Measurements from ENCODE around the gene HEATR3.

The HEATR3 gene

GRCh38 chr16:50058091-50058771 lies 7.5 kb upstream of the HEATR3 start:
- no peak for DNase-seq (ENCODE audit: low read depth)

DNA sequence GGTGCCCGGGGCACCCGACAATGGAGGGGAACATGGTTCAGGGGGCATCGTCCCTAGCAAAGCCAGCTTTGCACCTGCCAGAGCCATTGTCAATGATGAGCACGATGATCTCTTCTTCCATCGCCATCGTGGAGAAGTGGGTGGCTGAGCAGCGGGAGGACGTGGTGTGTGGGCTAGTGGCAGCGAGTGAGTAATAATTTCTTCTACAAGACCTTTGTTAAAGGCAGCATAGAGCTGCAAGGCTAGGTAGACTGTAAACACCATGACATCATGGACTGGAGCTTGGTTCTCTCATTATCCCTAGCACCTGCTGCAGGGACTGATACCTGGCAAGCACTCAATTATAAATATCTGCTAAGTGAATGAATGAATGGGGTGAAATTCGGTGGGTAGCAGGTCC lies 6.7 kb upstream of the HEATR3 start:
- no peak for DNase-seq (ENCODE audit: low read depth)

GRCh38 chr16:50059669-50060068 lies 6.1 kb upstream of the HEATR3 start:
- no peak for DNase-seq (ENCODE audit: low read depth)

DNA sequence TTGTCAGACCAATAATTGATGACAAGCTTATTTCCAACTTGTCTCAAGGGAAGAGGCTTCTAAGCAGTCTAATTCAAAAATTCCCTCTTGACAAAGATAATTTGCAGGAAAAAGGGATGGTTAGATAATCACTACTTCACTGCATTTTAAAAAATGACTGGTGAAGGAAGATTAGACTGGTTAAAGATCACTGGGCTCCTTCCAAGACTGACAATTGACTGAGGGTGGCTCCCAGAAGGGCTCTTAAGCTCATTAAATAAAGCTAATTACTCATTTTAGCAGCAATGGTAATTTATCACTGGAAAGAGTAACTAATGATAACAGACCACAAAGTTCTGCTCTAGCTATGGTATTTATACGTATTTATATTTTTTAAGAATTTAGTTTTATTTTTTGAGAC lies 4.4 kb upstream of the HEATR3 start:
- no peak for DNase-seq (ENCODE audit: low read depth)

GRCh38 chr16:50065241-50065623 lies 538 bp upstream of the HEATR3 start:
- no peak for DNase-seq (ENCODE audit: low read depth)

DNA sequence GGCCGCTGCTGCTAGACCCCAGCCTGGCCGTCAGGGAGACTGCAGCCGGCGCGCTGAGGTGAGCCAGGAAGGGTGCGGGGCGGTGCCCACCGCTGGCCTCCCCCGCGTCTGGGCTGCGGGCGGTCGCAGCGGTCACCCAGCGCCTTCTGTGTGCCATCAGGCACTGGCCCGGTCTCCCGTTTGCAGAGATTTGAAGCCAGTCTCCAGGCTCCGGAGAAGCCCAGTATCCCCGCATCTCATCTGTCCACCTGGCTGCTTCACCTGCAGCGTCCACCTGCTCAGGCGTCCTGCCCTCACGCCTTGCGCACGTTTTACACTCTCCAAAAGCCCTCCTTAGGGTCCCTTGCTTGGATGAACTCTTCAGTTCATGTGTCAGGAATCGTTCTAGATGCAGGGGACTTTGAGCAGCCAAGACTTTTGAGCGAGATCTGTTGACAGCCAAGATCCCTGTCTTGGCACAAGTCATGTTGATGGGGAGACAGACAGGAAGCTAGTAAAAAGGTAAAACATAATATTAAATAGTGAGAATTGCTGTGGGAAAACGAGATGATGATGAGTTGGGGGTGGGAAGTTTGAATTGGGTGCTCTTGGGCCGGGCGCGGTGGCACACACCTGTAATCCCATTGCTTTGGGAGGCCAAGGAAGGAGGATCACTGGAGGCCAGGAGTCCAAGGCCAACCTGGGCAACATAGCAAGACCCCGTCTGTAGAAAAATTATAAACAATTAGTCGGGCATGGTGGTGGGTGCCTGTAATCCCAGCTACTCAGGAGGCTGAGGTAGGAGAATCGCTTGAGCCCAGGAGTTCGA lies 916 bp downstream of the HEATR3 start:
- no peak for DNase-seq (ENCODE audit: low read depth)

DNA sequence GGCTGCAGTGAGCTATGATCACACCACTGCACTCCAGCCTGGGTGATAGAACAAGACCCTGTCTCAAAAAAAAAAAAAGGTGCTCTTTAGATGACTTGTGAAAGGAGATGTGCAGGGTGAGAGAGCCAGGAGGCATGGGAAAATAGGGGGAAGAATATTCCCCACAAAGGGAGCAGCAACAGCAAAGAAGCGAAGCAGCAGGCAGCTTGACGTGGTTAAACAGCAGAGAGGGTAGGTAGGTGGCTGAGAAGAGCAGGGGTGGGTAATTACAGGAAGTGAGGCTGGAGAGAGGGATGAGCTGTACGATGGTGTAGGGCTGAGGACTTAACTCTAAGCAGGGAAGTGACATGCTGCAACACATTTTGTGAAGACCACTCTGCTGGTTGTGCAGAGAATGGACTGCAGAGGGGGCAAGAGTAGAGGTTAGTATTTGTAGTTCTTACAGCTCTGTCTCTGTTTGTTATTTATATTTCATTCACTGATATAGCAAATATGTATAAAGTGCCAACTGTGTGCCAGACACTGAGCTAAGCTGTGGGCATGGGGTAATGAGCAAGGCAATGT lies 1.6 kb downstream of the HEATR3 start:
- no peak for DNase-seq (ENCODE audit: low read depth)

- no peak for DNase-seq (ENCODE audit: low read depth)
These were observed 2.8 kb downstream of the HEATR3 start for GRCh38 chr16:50068550-50068949.

DNA sequence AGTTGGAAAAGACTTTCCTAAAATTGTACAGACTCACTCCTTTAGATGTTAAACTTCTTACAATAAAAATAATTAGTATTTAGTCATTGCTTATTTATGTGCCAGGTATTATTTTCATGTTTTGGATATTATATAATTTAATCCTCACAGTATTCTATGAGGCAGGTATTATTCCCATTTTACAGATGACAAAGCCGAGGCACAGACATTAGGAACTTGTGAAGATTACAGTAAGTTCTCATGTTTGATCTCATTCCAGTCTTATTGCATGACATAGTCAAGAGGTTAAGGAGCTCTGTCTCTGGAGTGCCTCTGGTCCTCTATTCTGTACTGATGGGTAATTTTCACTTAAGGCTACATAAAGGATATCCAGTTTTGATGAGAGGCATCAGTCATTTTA lies 3.3 kb downstream of the HEATR3 start:
- no peak for DNase-seq (ENCODE audit: low read depth)

- no peak for DNase-seq (ENCODE audit: low read depth)
These were observed 5.4 kb downstream of the HEATR3 start for GRCh38 chr16:50071075-50071671.

DNA sequence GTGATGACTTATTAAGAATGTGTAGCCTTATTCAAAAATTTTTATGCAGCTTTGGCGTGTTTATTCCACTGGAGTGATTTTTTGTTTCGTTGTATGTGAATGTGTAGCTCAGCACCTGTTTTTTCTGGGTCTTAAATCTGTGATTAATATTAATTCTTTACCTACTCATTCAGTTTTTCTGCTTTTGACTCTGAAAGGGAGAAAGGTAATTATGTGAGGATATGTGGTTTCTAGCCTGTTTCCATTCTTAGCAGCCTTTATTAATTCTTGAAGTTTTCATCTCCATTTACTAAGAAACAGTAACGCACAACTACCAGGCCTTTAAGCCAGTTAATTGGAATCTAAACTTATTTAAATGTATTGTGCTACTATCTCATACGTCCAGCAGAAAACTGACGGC lies 7.0 kb downstream of the HEATR3 start:
- no peak for DNase-seq (ENCODE audit: low read depth)

DNA sequence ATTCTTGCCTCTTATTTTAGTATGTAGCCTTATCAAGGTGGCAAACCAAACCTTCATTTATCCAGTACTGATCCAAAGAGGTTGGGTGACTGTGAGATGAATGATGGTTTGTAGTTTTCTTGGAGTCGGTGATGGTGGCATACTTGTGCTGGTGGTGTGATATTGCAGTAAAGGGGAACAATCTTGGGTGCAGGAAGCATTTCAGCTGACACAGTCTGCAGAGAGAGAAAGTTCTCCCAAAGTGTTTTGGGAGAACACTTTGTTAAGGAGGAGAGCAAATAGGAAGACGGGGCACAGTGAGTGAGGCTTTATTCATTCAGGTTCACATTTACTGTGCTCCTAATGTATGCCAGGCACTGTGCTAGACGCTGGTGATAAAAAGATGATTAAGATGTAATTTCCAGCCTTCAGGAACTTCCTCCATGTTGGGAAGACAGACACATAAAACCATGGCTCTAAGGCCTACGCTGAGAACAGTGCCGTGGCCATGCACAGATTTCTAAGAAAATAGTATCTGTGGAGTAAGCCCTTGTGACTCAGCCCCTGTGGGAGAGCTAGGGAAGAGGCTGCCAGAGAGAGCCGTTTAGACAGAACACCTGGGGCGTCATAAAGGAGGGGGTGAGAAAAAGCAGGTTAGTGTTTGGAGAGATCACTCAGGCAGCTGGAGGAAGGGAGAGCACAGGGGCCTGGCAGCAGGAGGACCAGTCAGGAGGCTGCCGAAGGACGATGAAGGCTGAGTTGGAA lies 13.8 kb downstream of the HEATR3 start:
- no peak for DNase-seq (ENCODE audit: low read depth)

DNA sequence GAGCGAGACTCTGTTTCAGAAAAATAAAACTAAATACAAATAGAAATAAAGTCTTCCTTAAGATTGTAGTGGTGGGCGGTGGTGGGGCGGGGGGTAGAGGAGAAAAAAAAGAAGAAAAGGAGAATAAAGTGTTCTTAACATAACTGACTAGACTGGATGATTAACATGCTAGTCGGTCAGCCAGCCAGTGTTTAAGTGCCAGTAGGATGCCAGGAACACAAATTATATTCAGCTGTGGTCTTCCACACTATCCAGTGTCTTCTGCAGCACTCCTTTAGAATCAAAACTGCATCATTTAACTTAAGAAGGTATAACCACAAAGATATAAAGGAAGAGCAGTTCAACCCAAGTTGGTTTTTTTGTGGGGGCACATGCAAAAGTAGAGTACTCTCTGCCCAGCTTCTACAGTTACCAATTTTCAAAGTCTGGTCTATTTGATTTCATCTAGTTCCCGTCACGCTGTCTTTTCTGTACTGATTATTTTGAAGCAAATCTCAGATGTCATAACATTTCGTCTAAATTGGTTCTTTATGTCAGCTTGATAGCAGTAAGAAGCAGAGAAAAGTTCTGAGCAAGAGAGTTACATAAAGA lies 15.8 kb downstream of the HEATR3 start:
- DNase-seq (ENCODE audit: low read depth), result no peak

DNA sequence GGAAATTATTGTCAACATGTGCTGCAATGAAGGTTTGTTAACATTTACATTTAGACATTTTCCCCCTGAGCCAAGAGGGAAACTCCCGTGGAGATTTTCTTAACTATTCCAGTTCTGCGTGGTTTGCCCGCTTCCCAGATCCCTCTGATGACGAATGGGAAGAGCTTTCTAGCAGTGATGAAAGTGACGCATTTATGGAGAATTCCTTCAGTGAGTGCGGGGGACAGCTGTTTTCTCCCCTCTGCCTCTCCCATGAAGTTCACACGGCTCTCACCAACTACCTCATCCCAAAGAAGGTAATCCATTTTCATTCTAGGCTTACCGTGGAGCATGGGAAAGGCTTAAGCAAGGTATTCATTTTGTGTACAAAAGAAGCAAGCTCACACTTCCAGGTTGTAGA lies 18.2 kb downstream of the HEATR3 start:
- no peak for DNase-seq (ENCODE audit: low read depth)

GRCh38 chr16:50086176-50086575 lies 20.4 kb downstream of the HEATR3 start:
- no peak for DNase-seq (ENCODE audit: low read depth)

- no peak for DNase-seq (ENCODE audit: low read depth)
These were observed 22.5 kb downstream of the HEATR3 start for GRCh38 chr16:50088302-50088701.

GRCh38 chr16:50092891-50093290 lies 27.1 kb downstream of the HEATR3 start:
- DNase-seq (ENCODE audit: low read depth), result no peak

- peak; percentile 41 for DNase-seq (ENCODE audit: low read depth)
These were observed 28.1 kb downstream of the HEATR3 start for GRCh38 chr16:50093607-50094539.

DNA sequence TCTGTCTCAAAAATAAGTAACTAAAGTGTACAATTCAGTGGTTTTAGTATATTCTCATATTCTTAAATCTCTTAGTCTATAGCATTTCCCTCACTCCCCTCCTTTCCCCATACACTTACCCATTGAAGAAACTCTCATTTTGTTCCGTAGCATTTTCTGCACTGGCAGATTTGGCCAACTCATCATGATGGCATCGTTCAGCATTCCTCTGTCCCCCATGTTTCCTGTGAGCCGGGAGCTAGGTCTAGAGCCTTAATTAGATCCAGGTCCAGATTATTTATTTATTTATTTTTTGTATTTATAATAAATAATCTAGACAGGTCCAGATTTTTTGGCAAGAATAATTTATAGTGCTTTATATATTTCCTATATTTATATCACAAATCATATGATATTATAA lies 31.0 kb downstream of the HEATR3 start:
- DNase-seq (ENCODE audit: low read depth), result no peak

GRCh38 chr16:50099957-50100648 lies 34.3 kb downstream of the HEATR3 start:
- no peak for DNase-seq (ENCODE audit: low read depth)
